ENCODE results near the gene PCGF2. TPM values are rescaled to one million over a fixed set of nuclear protein-coding genes. Genes with fewer than 3 reads are reported as not detected.

PCGF2 gene
- total RNA-seq, 1 donor from 2014 or later: 20.8 TPM

DNA sequence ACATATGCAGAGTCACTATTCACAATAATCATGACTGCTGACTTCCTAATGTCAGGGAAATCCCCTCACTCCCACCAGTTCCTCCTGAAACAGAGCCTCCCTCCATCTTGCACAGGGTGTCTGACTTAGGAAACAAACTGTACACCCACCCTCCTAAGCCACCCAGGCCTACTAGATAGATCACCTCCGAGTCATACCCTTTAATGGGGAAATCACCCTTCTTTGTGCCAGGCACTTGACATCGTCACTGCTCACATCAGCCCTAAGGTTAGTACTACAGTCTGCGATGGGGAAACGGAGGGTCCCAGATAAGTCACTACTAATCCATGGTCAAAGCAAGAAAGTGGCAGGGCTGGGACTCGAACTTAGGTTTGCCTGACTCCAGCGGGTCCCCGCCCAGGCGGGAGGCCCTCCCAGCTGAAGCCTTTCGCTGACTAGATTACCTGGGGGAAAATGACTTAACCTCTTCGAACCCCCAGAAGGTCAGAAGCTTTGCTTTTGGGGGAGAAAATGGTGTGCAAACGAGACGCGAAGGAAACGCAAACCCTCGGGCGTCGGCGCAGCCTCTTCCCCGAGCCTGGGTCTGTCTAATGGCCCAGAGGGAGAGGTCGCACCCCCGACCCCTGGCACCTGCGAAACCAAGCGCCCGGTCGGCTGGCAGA is 46.5 kb downstream of the PCGF2 start:
- H3K4me3 ChIP-seq (ENCODE audit: low read depth, low read length): peak overlapping the region; percentile 45
- no peaks in the 10 kb centered on the region for H3K27me3 ChIP-seq (ENCODE audit: control insufficient read depth, insufficient read depth, low read length)
- no peaks in the 10 kb centered on the region for H3K36me3 ChIP-seq (ENCODE audit: control insufficient read depth, insufficient read depth, low read length)
- no peak for DNase-seq (ENCODE audit: low read depth)
- TF ChIP-seq CTCF (IDR thresholded peaks at IDR 0.05; ENCODE audit: insufficient read depth, low read length, poor library complexity, severe bottlenecking): no peak

DNA sequence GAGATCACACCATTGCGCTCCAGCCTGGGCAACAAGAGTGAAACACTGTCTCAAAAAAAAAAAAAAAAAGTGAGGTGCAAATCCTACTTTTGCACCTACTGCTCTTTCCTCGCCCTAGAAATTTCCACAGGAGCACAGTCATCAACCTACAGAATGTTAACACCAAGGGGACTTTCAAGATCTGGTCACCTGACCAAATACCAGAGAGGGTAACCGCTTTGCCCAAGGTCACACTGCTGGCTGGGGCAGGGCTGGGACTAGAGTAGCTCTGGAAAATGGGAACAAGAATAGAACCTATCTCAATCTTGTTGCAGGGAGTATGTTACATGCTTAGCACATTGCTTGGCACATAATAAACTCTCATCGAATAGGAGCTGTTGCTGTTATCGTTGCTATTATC is 49.4 kb downstream of the PCGF2 start:
- Histone ChIP-seq H3K36me3 (ENCODE audit: control insufficient read depth, insufficient read depth, low read length) (no peaks in the 10 kb centered on the region), H3K4me3 (ENCODE audit: low read depth, low read length) (no peak overlapping the region), H3K27me3 (ENCODE audit: control insufficient read depth, insufficient read depth, low read length) (no peaks in the 10 kb centered on the region)
- no peak for TF ChIP-seq CTCF (IDR thresholded peaks at IDR 0.05; ENCODE audit: insufficient read depth, low read length, poor library complexity, severe bottlenecking)
- DNase-seq (ENCODE audit: low read depth): no peak

- no peaks in the 10 kb centered on the region for H3K27me3 ChIP-seq (ENCODE audit: control insufficient read depth, insufficient read depth, low read length)
- no peak for DNase-seq (ENCODE audit: low read depth)
- TF ChIP-seq CTCF (IDR thresholded peaks at IDR 0.05; ENCODE audit: insufficient read depth, low read length, poor library complexity, severe bottlenecking): no peak
- no peak overlapping the region for H3K4me3 ChIP-seq (ENCODE audit: low read depth, low read length)
- no peaks in the 10 kb centered on the region for H3K36me3 ChIP-seq (ENCODE audit: control insufficient read depth, insufficient read depth, low read length)
Observed at GRCh38 chr17:38697061-38697820, 50.9 kb downstream of the PCGF2 start.

DNA sequence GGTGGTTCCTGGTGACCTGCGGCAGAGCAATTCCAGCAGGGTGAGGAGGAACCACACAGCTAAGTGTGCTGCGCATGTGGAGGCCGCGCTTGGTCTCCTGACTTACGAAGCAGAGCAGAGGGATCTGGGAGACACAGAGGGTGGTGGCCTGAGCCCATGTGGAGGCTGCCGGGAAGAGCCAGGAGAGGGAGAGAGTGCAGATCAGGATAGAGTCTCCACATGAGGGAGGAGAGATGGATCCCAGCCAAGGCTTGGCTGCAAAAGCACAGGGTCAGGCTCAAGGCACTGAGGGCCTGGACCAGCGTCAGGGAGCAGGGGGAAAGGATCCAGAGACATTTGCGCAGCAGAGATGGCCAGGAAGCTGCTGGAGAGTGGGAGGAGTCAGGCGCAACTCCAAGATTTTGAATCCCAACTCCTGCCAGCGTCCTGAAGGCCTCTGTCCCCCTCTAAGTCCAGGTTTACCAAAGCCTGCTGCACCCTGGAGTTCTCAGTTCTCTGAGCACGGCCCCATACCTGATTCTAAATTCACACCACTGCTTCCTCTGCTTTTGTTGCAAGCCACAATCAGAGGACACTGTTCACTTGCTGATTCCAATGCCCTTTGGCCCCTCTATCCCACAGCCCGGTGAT is 54.3 kb downstream of the PCGF2 start:
- no peak for DNase-seq (ENCODE audit: low read depth)
- TF ChIP-seq CTCF (IDR thresholded peaks at IDR 0.05; ENCODE audit: insufficient read depth, low read length, poor library complexity, severe bottlenecking): no peak
- H3K27me3 ChIP-seq (ENCODE audit: control insufficient read depth, insufficient read depth, low read length): no peaks in the 10 kb centered on the region
- H3K4me3 ChIP-seq (ENCODE audit: low read depth, low read length): no peak overlapping the region
- H3K36me3 ChIP-seq (ENCODE audit: control insufficient read depth, insufficient read depth, low read length): no peaks in the 10 kb centered on the region

DNA sequence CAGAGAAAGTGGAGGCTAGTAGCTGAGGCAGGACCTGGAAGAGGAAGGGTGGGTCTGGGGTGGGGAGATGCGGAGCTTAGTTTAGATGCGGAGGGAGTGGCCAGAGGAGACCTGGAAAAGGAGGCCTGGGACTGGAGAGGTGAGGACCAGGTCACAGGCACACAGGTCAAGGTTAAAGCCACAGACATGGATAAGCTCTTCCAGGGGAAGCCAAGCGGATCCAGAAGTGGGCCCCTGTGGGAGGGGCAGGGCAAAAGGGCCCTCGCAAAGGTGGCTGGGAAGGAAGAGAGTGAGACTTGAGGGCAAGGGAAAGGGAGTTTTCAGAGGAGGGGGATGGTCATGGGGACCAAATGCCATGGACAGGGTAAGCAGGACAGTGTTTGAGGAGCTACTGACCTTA is 57.0 kb downstream of the PCGF2 start:
- no peak for DNase-seq (ENCODE audit: low read depth)
- TF ChIP-seq CTCF (IDR thresholded peaks at IDR 0.05; ENCODE audit: insufficient read depth, low read length, poor library complexity, severe bottlenecking): no peak

More for the DNA sequence above, 57.0 kb downstream of the PCGF2 start:
- no peak overlapping the region for H3K4me3 ChIP-seq (ENCODE audit: low read depth, low read length)
- H3K27me3 ChIP-seq (ENCODE audit: control insufficient read depth, insufficient read depth, low read length): no peaks in the 10 kb centered on the region
- H3K36me3 ChIP-seq (ENCODE audit: control insufficient read depth, insufficient read depth, low read length): no peaks in the 10 kb centered on the region
